GM18909 (cell line): ENCODE measurements around the gene LSM7.

ENCODE experiments used
- ATAC-seq: cut with Tn5 transposase; IDR thresholded peaks from one replicate; pipeline ENCODE4 v1.9.1; 2021; ENCODE audit warnings: mild to moderate bottlenecking; ENCODE audit not compliant: unreplicated experiment, poor library complexity

Gene LSM7

GRCh38 chr19:2325281-2326046 lies 2.9 kb downstream of the LSM7 start:
- ATAC-seq = no peak

- no peak for ATAC-seq
Observed at GRCh38 chr19:2324220-2324948, 4.0 kb downstream of the LSM7 start.

- no peak for ATAC-seq
Observed at GRCh38 chr19:2323707-2324106, 4.7 kb downstream of the LSM7 start.

- ATAC-seq = no peak
Observed at GRCh38 chr19:2321565-2322283, 6.7 kb downstream of the LSM7 start.

- ATAC-seq = no peak
Observed at GRCh38 chr19:2320939-2321338, 7.4 kb downstream of the LSM7 start.

- ATAC-seq = no peak
Observed at GRCh38 chr19:2320049-2320448, 8.3 kb downstream of the LSM7 start.

- ATAC-seq = no peak
Observed at GRCh38 chr19:2319551-2319950, 8.8 kb downstream of the LSM7 start.

GRCh38 chr19:2318923-2319322 lies 9.5 kb downstream of the LSM7 start:
- ATAC-seq = no peak

GRCh38 chr19:2317756-2318155 lies 10.6 kb downstream of the LSM7 start:
- no peak for ATAC-seq

- no peak for ATAC-seq
Observed at GRCh38 chr19:2317300-2317699, 11.1 kb downstream of the LSM7 start.

- no peak for ATAC-seq
Observed at GRCh38 chr19:2315818-2316353, 12.5 kb downstream of the LSM7 start.

GRCh38 chr19:2315121-2315817 lies 13.1 kb downstream of the LSM7 start:
- ATAC-seq = no peak

- no peak for ATAC-seq
Observed at GRCh38 chr19:2312820-2313501, 15.4 kb downstream of the LSM7 start.

- ATAC-seq = no peak
Observed at GRCh38 chr19:2311093-2311492, 17.3 kb downstream of the LSM7 start.

- no peak for ATAC-seq
Observed at GRCh38 chr19:2309734-2310362, 18.5 kb downstream of the LSM7 start.

GRCh38 chr19:2308114-2308556 lies 20.3 kb downstream of the LSM7 start, which contains the start of gene LINGO3:
LINGO3 (minus strand) TSS chr19:2308154; CDS start chr19:2291776, 16,378 bp downstream.
- no peak for ATAC-seq

GRCh38 chr19:2307518-2308012 lies 20.8 kb downstream of the LSM7 start:
- no peak for ATAC-seq

- no peak for ATAC-seq
Observed at GRCh38 chr19:2306971-2307370, 21.4 kb downstream of the LSM7 start.

GRCh38 chr19:2306281-2306806 lies 22.0 kb downstream of the LSM7 start:
- ATAC-seq = no peak
